Measurements from ENCODE around the gene CR2.

Gene CR2

GRCh38 chr1:207462535-207462934, 8.4 kb downstream of the CR2 start:
- no peak for TF ChIP-seq CTCF (IDR thresholded peaks at IDR 0.05; ENCODE audit: low read depth, low read length)
- no peak for DNase-seq (ENCODE audit: low read depth in 2 of 2)
- H3K4me3 ChIP-seq (replicated peaks in 1 of 2; ENCODE audit: low read depth in 2 of 2, low read length in 2 of 2): no peak overlapping the region

DNA sequence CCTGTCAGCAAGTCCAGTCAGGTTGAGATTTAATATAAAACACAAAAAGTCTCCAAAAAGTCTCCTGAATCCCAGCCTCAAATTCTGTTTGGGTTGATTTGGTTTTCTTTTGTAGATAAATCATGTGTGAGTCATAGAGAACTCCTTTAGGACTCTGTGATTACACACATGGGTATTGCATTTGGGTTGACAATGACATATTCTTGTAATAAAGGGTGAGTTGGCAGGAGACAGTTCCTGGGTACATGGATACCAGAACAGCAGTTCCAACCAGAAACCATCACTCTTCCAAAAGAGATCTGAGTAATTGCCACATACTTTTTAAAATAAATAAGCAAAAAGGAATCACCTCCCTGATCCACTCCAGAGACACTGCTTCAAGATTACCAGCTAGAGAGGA, 8.9 kb downstream of the CR2 start:
- TF ChIP-seq CTCF (IDR thresholded peaks at IDR 0.05; ENCODE audit: low read depth, low read length): no peak
- peak in 1 of 2 donors; percentile 2 for DNase-seq (ENCODE audit: low read depth in 2 of 2)
- H3K4me3 ChIP-seq (replicated peaks in 1 of 2; ENCODE audit: low read depth in 2 of 2, low read length in 2 of 2): no peak overlapping the region

DNA sequence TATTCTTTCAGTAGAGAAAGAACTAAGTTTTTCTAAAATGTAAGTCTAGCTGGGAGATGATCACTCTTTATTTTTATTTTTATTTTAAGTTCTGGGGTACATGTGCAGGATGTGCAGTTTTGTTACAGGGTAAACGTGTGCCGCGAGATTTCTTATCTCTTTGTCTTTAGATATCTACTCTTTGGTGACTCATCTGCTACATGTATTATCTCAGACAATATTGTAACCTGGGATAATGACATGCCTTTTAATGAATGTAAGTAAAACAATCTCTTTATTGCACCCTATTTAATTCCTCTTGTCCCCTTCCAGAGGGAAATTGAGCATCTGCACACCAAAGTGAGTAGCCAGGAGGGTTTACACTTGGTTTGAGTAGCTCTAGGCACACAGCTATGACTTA, 9.4 kb downstream of the CR2 start:
- no peak overlapping the region for H3K4me3 ChIP-seq (replicated peaks in 1 of 2; ENCODE audit: low read depth in 2 of 2, low read length in 2 of 2)
- no peak for DNase-seq (ENCODE audit: low read depth in 2 of 2)
- TF ChIP-seq CTCF (IDR thresholded peaks at IDR 0.05; ENCODE audit: low read depth, low read length): no peak

GRCh38 chr1:207470927-207471326, 16.8 kb downstream of the CR2 start:
- no peak for TF ChIP-seq CTCF (IDR thresholded peaks at IDR 0.05; ENCODE audit: low read depth, low read length)
- no peak overlapping the region for H3K4me3 ChIP-seq (replicated peaks in 1 of 2; ENCODE audit: low read depth in 2 of 2, low read length in 2 of 2)
- DNase-seq (ENCODE audit: low read depth in 2 of 2): no peak

- TF ChIP-seq CTCF (IDR thresholded peaks at IDR 0.05; ENCODE audit: low read depth, low read length): no peak
- no peak overlapping the region for H3K4me3 ChIP-seq (replicated peaks in 1 of 2; ENCODE audit: low read depth in 2 of 2, low read length in 2 of 2)
- DNase-seq (ENCODE audit: low read depth in 2 of 2): no peak
Measured at GRCh38 chr1:207474210-207474609, 20.1 kb downstream of the CR2 start.

- no peak for TF ChIP-seq CTCF (IDR thresholded peaks at IDR 0.05; ENCODE audit: low read depth, low read length)
- H3K4me3 ChIP-seq (replicated peaks in 1 of 2; ENCODE audit: low read depth in 2 of 2, low read length in 2 of 2): no peak overlapping the region
- DNase-seq (ENCODE audit: low read depth in 2 of 2): no peak
Measured at GRCh38 chr1:207486198-207486597, 32.1 kb downstream of the CR2 start.

- H3K4me3 ChIP-seq (replicated peaks in 1 of 2; ENCODE audit: low read depth in 2 of 2, low read length in 2 of 2): no peak overlapping the region
- no peak for DNase-seq (ENCODE audit: low read depth in 2 of 2)
- TF ChIP-seq CTCF (IDR thresholded peaks at IDR 0.05; ENCODE audit: low read depth, low read length): no peak
Measured at GRCh38 chr1:207487636-207488035, 33.5 kb downstream of the CR2 start.

Data from cardiac fibroblast (primary cell).